Measurements from ENCODE around the gene DEFB119. TPM values are rescaled to one million over a fixed set of nuclear protein-coding genes. Genes with fewer than 3 reads are reported as not detected.

DEFB119 gene
- total RNA-seq, 1 experiment from 2014 or later: not detected

- Histone ChIP-seq H3K79me2 (ENCODE audit: insufficient read depth, low read length) (no peaks in the 10 kb centered on the region), H3K23me2 (ENCODE audit: insufficient read length, low read depth, low read length, poor library complexity, severe bottlenecking) (no peaks in the 10 kb centered on the region), H3T11ph (ENCODE audit: low read length) (no peak overlapping the region), H3K23ac (ENCODE audit: insufficient read length, low read depth, low read length) (no peak overlapping the region), H2BK15ac (ENCODE audit: low read depth, low read length) (no peak overlapping the region), H2BK20ac (ENCODE audit: low read depth, low read length, poor library complexity, severe bottlenecking) (no peak overlapping the region), H3K9me3 (ENCODE audit: control insufficient read depth, low read depth, low read length) (peaks cover 99% of the 10 kb centered on the region), H2BK5ac (ENCODE audit: insufficient read length, low read length) (no peak overlapping the region), H3K9ac (ENCODE audit: extremely low read depth, insufficient read length, low read length) (no peak overlapping the region), H4K91ac (ENCODE audit: insufficient read length, low read depth, low read length) (no peak overlapping the region), H4K5ac (ENCODE audit: insufficient read length, low read depth, low read length) (no peak overlapping the region), H3K18ac (ENCODE audit: insufficient read length, low read depth, low read length) (no peak overlapping the region), H3K27ac (ENCODE audit: insufficient read length, low read depth, low read length) (no peak overlapping the region), H3K56ac (ENCODE audit: insufficient read length, low read depth, low read length) (no peak overlapping the region), H3K14ac (ENCODE audit: insufficient read depth, low read length) (no peak overlapping the region), H4K8ac (replicated peaks; ENCODE audit: insufficient read length, low read depth, low read length) (no peak overlapping the region), H2AK5ac (ENCODE audit: insufficient read length, low read length) (no peak overlapping the region), H3K27me3 (ENCODE audit: insufficient read depth, low read length) (no peaks in the 10 kb centered on the region), H2BK12ac (ENCODE audit: insufficient read length, low read depth, low read length) (no peak overlapping the region), H3K4ac (ENCODE audit: low read depth, low read length) (no peak overlapping the region), H4K20me1 (ENCODE audit: control insufficient read depth, insufficient read depth, insufficient read length) (no peaks in the 10 kb centered on the region), H2AFZ (ENCODE audit: low read length) (no peak overlapping the region), H2BK120ac (ENCODE audit: low read depth, low read length, poor library complexity, severe bottlenecking) (no peak overlapping the region), H3K4me1 (ENCODE audit: insufficient read depth, low read length) (no peaks in the 10 kb centered on the region), H3K79me1 (ENCODE audit: insufficient read depth, low read depth, low read length, poor library complexity, severe bottlenecking) (no peaks in the 10 kb centered on the region), H3K4me2 (ENCODE audit: insufficient read depth, insufficient read length, low read length) (no peak overlapping the region)
- H3K9me3 Mint-ChIP-seq: peaks cover 29 to 33% of the 10 kb centered on the region in 2 experiments
- no peak overlapping the region for H3K4me3 Mint-ChIP-seq
- DNase-seq: no peak
- TF ChIP-seq CTCF (conservative IDR thresholded peaks at IDR 0.05): no peak
- no peak overlapping the region for H3K27ac Mint-ChIP-seq
- H3K36me3 Mint-ChIP-seq (ENCODE audit: insufficient read depth in 1 of 3, low read depth in 3 of 3): peaks cover 4 to 29% (median 12%) of the 10 kb centered on the region in 3 experiments; a peak in 6 of 7 replicates
- no CpG with 5 or more reads among the region's 1 CpG for WGBS (ENCODE audit: extremely low coverage, insufficient read length, low lambda C conversion rate)
- H3K27me3 Mint-ChIP-seq (ENCODE audit: low read depth): peaks cover 2% of the 10 kb centered on the region; the same call in 1 of the 2 replicates
- no peaks in the 10 kb centered on the region for H3K4me1 Mint-ChIP-seq
Observed at GRCh38 chr20:31403886-31404285, 13.5 kb upstream of the DEFB119 start.
